Thyroid gland (tissue), 4 donors: ENCODE data around the gene NDUFV2.

Experiments used
- CTCF ChIP-seq, 6 experiments: fragments of 200-600 bp in 3 of 6; fragments of 450-650 bp in 3 of 6; sonication (generic) in 3 of 6; IDR thresholded peaks; one replicate each; pipeline ENCODE4 v1.5.1; 2016 to 2019; ENCODE audit warnings: antibody characterized with exemption in 6 of 6, mild to moderate bottlenecking in 2 of 6, inconsistent platforms in 1 of 6, moderate library complexity in 1 of 6
- POLR2A ChIP-seq, 2 donors: fragments of 450-650 bp; IDR thresholded peaks; one replicate each; pipeline ENCODE4 v1.6.1; 2017; ENCODE audit warnings: antibody characterized with exemption in 2 of 2, mild to moderate bottlenecking in 2 of 2, moderate library complexity in 1 of 2

- TF ChIP-seq CTCF (IDR thresholded peaks at IDR 0.05) (no peak), POLR2A (IDR thresholded peaks at IDR 0.05) (no peak)
Measured at GRCh38 chr18:9082711-9083510, 19.6 kb upstream of the NDUFV2 start.
